Measurements from ENCODE around the gene COL6A1.

DNA sequence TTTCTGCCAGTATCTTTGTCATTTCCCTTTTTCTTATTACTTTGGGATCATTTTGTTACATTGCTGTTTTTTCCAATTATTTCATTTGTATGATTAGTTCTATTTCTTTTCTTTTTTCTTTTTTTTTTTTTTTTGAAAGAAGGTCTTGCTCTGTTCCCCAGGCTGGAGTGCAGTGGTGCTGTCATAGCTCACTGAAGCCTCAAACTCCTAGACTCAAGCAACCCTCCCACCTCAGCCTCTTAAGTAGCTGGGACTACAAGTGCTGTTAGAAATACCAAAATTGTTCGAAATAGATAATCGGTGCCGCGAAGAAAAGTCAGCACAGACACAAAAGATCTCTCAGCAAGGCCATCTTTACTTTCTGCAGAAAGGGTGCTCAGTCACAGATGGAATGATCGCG, 26.6 kb upstream of the COL6A1 start:
- TF ChIP-seq, protein P1, sequence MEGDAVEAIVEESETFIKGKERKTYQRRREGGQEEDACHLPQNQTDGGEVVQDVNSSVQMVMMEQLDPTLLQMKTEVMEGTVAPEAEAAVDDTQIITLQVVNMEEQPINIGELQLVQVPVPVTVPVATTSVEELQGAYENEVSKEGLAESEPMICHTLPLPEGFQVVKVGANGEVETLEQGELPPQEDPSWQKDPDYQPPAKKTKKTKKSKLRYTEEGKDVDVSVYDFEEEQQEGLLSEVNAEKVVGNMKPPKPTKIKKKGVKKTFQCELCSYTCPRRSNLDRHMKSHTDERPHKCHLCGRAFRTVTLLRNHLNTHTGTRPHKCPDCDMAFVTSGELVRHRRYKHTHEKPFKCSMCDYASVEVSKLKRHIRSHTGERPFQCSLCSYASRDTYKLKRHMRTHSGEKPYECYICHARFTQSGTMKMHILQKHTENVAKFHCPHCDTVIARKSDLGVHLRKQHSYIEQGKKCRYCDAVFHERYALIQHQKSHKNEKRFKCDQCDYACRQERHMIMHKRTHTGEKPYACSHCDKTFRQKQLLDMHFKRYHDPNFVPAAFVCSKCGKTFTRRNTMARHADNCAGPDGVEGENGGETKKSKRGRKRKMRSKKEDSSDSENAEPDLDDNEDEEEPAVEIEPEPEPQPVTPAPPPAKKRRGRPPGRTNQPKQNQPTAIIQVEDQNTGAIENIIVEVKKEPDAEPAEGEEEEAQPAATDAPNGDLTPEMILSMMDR (conservative IDR thresholded peaks at IDR 0.05; ENCODE audit: low read length): no peak
- no peak for TF ChIP-seq EZH2phosphoT487 (IDR thresholded peaks at IDR 0.05; ENCODE audit: borderline replicate concordance, low read depth, low read length)
